Dermis microvascular lymphatic vessel endothelial cell (primary cell): ENCODE data around the gene C4B. TPM values are rescaled to one million over a fixed set of nuclear protein-coding genes. Genes with fewer than 3 reads are reported as not detected.
"Not testable (repeated sequence)": the region's sequence is repeated elsewhere in the genome, so short reads cannot be mapped to it uniquely, and the experiment has no call there.

ENCODE experiments used
- DNase-seq, 2 donors: peaks; one replicate each; pipeline versions ENCODE4 v3.0.0 to v3.0.0-alpha.2; 2010; ENCODE audit warnings: low read depth in 2 of 2
- total RNA-seq: library from RNA; depleted of rRNA; stranded (reverse); fragments of >200 nt; gene quantifications from 2 replicates; pipeline ENCODE4 v1.2.1, GENCODE V29; 2014

C4B gene
- total RNA-seq, 1 donor from 2014 or later = 0.77 TPM

DNA sequence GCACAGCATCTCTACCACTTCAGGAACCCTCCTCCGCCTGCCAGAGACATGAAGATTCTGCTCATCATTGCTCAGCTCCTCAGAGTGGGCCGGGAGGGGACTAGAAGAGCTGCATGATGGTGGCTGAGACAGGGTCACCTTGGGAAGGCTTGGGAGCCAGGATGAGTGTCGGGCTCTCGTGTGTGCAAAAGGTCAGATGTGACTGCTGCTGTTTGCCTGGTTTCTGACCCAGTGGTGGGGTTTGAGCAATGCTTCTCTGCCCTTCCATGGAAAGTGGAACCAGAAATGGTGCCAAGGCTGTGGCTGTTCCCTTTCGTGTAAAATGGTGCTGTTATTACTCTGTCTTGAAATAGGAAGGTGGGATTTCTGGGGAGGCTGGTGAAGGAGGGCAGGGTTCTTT lies 33.6 kb upstream of the C4B start:
- not testable (repeated sequence) for DNase-seq

DNA sequence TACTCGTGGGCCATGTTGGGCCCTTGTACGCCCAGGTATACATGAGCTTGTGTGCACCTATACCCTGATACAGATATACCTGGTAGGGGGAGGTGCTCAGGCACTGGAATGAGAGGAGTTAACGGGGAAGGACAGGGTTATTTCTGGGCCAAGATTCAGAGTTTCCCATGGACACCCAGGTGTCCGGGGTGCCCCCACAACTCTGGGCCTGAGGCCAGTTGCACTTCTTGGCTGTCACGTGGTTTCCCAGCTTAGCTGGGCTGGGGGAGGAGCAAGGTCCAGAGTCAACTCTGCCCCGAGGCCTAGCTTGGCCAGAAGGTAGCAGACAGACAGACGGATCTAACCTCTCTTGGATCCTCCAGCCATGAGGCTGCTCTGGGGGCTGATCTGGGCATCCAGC lies 32.9 kb upstream of the C4B start, which contains the start of gene C4A:
Gene C4A, plus strand, starts transcription at position 314 of the 400 bp plus-strand sequence. Its CDS starts 51 bp downstream, at position 365.
- DNase-seq = not testable (repeated sequence)

DNA sequence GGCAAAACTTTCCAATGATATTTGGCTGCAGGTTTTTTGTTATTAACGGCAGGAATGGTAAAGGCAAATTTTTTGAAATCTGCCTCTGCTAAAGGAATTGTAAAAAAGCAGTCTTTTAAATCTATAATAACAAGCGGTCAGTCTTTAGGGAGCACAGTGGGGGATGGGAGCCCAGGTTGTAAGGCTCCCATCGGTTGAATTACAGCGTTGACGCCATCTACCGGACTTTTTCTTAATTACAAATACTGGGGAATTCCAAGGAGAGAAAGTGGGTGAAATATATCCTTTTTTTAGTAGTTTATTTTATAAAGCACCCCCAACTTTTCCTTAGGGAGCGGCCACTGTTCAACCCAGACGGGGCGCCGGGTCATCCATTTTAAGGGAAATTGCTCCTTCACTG lies 25.2 kb upstream of the C4B start:
- not testable (repeated sequence) for DNase-seq

DNA sequence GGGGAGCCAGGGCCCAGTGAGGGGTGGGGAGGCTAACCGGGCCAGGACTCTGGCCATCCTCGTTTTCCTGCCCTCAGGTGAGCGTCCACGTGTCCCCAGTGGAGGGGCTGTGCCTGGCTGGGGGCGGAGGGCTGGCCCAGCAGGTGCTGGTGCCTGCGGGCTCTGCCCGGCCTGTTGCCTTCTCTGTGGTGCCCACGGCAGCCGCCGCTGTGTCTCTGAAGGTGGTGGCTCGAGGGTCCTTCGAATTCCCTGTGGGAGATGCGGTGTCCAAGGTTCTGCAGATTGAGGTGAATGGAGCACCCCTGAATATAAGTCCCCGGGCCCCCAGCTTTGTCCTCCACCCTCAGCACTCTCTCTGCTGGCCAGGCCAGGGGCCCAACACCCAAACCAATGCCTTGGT lies 20.2 kb upstream of the C4B start:
- not testable (repeated sequence) for DNase-seq

DNA sequence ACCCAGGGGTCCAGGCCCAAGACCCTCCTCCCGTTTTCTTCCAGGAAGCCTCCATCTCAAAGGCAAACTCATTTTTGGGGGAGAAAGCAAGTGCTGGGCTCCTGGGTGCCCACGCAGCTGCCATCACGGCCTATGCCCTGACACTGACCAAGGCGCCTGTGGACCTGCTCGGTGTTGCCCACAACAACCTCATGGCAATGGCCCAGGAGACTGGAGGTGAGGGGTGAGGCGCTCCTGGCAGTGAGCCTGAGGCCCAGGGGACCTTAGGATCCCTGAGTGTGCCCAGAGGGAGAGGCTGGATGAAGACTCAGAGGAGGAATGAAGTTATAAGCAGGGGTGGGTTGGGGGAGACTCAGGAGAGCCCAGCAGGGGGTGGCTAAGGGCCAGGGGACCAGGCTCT lies 18.2 kb upstream of the C4B start:
- DNase-seq = not testable (repeated sequence)

DNA sequence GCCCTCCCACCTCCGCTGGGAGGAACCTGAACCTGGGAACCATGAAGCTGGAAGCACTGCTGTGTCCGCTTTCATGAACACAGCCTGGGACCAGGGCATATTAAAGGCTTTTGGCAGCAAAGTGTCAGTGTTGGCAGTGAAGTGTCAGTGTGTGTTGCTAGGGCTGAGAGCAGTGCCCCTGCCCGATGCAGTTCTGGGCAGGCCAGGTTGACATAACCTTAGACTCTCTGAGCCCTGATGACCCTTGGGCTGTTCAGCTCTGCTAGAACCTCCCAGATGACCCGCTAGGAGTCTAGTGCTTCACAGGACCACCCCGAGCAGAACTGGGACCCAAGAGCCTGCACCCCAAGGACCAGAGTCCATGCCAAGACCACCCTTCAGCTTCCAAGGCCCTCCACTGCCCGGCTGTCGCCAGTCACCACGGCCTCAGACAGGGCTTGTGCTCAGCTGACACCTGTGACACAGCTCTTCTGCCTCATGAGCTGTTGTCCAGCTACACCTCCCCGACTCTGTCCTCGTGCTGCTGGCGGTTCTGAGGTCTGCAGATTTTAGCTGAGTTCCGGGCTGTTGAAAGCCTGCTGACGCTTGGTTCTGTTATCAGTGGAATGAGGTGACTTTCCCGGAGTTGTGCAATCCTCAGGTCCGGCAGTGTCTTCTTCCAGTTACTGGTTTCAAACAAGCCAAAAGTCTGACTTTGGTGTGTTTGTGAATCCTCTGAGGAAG lies 11.9 kb upstream of the C4B start:
- DNase-seq = not testable (repeated sequence)

DNA sequence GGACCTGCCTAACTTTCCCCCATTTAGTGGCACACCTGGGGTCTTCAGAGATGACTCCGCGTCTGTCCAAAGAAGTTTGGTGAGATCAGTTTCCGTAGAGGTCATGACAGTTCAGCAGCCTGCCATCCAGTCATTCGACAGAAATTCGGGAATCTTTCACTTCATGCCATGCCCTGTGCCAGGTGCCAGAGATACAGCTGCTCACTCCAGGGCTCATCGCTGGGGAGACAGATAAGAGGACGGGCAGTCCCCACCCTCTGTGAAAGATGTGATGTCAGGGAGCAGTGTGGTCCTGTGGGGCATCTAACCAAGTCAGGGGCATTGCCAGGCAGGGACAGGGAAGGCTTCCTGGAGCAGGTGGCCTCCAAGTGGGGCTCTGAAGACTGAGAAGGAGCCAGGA lies 11.3 kb upstream of the C4B start:
- DNase-seq = not testable (repeated sequence)

DNA sequence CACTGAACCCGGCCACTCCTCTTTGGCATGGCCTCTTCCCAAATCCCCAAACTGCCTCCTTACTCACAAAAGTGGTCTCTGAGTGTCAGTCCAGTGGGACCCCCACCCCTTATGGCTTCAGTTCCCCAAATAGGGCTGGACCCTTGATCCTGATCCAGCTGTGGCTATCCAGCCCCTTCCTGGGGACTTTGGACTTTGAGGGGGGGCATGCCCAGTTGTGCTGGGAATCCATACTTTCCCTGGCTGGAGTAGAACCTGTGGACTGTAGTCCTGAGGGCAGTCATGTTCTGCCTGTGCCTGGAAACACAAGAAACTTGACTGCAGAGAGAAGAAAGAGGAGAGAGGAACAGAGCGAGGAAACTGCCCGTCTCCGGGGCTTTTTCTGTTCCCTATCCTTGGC lies 10.2 kb upstream of the C4B start:
- not testable (repeated sequence) for DNase-seq

DNA sequence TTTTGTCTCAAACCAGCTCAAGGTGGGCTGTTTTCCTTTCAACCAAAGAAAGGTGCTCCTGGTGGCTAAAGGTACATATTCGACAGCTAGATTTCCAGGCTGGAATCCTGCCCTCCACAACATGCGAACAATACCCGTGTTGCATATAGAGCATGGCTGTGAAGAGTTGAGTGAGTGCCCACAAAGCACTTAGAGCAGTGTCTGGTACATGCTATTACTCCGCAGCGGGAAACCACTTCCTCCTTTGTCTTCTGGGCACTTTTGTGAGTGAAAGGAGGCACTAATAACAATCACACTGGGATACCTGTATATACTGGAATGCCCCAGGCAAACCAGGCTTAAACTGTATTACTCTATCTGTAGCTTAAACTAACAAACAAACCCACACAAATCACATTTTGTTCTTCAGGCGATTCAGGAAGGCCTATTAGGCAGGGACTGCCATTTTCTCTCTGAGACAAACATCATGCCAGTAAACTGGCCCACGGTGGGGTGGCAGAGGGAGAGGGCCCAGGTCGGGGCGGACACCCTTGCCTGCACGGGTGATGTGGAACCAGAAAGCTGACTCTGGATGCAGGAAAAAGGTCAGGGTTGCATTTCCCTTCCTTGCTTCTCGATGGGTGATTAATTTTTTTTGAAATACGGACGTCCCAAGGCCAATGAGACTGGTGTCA lies 9.6 kb upstream of the C4B start:
- not testable (repeated sequence) for DNase-seq

DNA sequence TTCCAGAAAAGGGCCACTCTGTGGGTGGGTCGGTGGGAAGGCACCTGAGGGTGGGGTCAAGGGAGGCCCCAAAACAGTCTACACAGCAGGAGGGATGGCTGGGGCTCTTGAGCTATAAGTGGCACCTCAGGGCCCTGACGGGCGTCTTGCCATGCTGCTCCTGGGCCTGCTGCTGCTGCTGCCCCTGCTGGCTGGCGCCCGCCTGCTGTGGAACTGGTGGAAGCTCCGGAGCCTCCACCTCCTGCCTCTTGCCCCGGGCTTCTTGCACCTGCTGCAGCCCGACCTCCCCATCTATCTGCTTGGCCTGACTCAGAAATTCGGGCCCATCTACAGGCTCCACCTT lies 9.1 kb upstream of the C4B start:
- not testable (repeated sequence) for DNase-seq

DNA sequence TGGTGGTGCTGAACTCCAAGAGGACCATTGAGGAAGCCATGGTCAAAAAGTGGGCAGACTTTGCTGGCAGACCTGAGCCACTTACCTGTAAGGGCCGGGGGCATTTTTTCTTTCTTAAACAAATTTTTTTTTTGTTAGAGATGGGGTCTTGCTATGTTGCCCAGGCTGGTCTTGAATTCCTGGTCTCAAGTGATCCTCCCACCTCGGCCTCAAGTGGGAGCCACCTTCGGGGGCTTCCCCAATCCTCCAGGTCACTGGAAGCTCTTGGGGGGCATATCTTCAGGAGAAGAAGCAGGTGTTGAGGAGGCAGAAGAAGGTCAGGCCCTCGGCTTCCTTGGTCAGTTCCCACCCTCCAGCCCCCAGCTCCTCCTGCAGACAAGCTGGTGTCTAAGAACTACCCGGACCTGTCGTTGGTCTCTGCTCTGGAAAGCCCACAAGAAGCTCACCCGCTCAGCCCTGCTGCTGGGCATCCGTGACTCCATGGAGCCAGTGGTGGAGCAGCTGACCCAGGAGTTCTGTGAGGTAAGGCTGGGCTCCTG lies 8.5 kb upstream of the C4B start:
- DNase-seq = not testable (repeated sequence)

DNA sequence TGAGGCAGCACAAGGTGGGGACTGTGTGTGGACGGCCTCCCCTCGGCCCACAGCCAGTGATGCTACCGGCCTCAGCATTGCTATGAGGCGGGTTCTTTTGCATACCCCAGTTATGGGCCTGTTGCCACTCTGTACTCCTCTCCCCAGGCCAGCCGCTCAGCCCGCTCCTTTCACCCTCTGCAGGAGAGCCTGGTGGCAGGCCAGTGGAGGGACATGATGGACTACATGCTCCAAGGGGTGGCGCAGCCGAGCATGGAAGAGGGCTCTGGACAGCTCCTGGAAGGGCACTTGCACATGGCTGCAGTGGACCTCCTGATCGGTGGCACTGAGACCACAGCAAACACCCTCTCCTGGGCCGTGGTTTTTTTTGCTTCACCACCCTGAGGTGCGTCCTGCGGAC lies 7.5 kb upstream of the C4B start:
- not testable (repeated sequence) for DNase-seq

DNA sequence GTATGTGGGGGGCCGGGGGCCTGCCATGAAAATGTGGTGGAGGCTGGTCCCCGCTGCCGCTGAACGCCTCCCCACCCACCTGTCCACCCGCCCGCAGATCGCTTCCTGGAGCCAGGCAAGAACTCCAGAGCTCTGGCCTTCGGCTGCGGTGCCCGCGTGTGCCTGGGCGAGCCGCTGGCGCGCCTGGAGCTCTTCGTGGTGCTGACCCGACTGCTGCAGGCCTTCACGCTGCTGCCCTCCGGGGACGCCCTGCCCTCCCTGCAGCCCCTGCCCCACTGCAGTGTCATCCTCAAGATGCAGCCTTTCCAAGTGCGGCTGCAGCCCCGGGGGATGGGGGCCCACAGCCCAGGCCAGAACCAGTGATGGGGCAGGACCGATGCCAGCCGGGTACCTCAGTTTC lies 6.6 kb upstream of the C4B start:
- not testable (repeated sequence) for DNase-seq

DNA sequence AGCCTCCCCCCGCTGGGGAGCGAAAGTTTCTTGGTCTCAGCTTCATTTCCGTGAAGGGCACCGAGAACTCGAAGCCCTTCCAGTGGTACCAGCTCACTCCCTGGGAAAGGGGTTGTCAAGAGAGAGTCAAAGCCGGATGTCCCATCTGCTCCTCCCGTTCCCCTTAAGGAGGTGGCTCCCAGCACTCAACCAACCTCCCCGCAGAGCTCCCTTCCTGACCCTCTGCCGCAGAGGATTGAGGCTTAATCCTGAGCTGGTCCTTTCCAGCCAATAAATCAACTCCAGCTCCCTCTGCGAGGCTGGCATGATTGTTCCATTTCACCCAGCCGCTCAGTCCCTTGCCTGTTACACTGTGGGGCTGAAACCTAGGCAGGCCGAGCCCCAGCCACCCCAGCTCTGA lies 6.0 kb upstream of the C4B start:
- DNase-seq = not testable (repeated sequence)

DNA sequence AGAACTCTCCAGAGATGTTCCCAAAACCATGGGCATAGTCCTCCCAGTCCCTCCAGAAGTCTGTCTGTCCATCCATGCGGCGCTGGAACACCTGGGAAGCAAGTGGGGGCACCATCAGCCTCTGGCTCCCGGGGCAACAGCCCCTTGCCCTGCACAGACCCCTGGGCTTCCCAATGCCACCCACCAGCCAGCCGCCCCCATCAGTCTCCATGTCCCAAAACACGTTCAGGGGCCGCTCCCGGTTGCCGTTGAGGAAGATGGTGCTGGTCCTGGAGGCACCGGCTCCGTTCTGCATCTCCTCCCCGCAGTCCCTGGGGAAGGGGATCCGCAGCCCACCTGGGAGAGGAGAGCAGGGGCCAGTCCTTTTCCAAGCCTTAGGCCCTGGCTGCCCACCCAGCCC lies 5.1 kb upstream of the C4B start:
- not testable (repeated sequence) for DNase-seq

DNA sequence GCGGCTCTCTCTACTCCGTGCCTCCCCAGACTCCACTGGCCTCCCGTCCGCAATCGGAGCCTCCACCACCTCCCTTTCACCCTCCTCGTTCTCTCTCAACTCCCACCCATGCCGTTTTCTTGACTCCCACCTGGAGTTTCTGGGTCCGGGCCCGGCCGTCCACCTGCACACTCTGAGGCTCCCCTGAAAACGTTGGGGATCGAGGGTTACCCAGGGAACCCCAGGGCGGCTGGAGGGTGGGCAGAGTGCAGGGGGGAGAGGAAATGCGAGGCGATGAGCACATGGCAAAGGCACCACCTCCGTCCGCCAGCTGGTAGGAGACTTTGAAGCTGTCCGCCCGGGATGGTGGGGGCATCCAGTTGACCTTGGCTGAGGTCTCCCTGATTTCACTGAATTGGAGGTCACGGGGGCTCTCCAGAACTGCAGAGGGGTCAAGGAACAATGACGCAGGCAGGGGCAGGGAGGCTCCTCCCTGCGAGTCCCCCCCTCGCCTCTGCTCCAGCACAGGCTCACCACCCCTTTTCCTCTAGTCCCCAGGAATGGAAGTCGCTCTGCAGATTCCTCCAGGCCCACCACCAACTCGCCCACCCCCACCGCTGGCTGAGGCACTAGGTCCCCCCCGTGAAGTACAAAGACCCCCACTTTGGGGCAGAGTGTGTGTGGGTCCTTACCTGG lies 3.6 kb upstream of the C4B start:
- DNase-seq = not testable (repeated sequence)

DNA sequence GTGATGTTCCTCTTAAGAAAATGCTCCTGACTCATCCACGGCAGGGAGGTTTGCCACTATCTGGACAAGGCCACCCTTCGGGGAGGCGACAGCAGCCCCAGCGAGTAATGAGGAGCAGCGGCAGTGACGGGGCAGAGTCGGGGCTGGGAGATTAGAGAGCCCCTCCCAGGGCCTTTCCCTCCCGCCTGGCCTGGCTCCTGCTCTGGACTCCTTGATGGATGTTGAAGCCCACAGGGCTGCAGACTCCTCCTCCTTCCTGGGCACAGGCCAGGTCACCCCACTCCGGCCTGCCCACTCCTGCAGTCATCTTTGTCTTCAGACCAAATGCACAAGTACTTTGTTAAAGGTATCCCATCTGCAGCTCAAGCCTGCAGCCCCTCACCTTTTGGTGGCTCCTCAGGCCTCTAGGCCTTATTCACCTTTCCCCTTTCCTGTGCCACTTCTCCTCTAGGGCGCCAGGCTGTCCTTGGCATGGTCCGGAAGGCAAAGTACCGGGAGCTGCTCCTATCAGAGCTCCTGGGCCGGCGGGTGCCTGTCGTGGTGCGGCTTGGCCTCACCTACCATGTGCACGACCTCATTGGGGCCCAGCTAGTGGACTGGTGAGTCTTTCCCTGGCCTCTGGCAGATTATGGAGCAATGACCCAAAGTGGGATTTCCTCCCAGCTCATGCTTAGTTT lies 1.5 kb upstream of the C4B start:
- DNase-seq = not testable (repeated sequence)

DNA sequence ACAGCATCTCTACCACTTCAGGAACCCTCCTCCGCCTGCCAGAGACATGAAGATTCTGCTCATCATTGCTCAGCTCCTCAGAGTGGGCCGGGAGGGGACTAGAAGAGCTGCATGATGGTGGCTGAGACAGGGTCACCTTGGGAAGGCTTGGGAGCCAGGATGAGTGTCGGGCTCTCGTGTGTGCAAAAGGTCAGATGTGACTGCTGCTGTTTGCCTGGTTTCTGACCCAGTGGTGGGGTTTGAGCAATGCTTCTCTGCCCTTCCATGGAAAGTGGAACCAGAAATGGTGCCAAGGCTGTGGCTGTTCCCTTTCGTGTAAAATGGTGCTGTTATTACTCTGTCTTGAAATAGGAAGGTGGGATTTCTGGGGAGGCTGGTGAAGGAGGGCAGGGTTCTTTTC lies 857 bp upstream of the C4B start:
- DNase-seq = not testable (repeated sequence)

DNA sequence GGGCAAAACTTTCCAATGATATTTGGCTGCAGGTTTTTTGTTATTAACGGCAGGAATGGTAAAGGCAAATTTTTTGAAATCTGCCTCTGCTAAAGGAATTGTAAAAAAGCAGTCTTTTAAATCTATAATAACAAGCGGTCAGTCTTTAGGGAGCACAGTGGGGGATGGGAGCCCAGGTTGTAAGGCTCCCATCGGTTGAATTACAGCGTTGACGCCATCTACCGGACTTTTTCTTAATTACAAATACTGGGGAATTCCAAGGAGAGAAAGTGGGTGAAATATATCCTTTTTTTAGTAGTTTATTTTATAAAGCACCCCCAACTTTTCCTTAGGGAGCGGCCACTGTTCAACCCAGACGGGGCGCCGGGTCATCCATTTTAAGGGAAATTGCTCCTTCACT lies 7.5 kb downstream of the C4B start:
- DNase-seq = not testable (repeated sequence)

DNA sequence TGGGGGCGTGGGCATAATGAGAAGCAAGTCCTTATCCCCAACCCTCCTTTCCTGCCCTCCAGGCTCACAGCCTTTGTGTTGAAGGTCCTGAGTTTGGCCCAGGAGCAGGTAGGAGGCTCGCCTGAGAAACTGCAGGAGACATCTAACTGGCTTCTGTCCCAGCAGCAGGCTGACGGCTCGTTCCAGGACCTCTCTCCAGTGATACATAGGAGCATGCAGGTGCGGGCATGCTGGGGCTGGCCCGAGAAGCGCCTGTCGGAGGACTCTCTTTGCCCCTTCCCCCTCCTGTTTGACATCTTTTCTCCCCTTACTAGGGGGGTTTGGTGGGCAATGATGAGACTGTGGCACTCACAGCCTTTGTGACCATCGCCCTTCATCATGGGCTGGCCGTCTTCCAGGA lies 14.0 kb downstream of the C4B start:
- not testable (repeated sequence) for DNase-seq

DNA sequence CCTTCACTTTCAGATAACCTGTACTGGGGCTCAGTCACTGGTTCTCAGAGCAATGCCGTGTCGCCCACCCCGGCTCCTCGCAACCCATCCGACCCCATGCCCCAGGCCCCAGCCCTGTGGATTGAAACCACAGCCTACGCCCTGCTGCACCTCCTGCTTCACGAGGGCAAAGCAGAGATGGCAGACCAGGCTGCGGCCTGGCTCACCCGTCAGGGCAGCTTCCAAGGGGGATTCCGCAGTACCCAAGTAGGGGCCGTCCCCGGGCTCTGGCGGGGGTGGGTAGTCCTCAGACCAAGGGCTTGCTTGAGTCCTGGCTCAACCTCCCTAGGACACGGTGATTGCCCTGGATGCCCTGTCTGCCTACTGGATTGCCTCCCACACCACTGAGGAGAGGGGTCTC lies 15.0 kb downstream of the C4B start:
- not testable (repeated sequence) for DNase-seq
